WTC11 (cell line): ENCODE results near the gene ZC3H4. TPM values are rescaled to one million over a fixed set of nuclear protein-coding genes. Genes with fewer than 3 reads are reported as not detected.

Source experiments
- ATAC-seq: fragments of 200-7000 bp; cut with Tn5 transposase; 2 replicates; pipeline ENCODE4 v1.10.0; 2021; ENCODE audit warnings: mild to moderate bottlenecking, moderate library complexity
- CTCF ChIA-PET: fragments of 300-600 bp; sonication (Branson Sonifier 250); formaldehyde crosslinking; loops from one replicate; lab custom pipeline; 2021; ENCODE audit warnings: antibody characterized with exemption; lab: Charles Lee
- POLR2A ChIA-PET: fragments of 350-600 bp; sonication (Branson Sonifier 250); formaldehyde crosslinking; loops from one replicate; lab custom pipeline; 2021; ENCODE audit warnings: antibody characterized with exemption; lab: Charles Lee
- DNase-seq: peaks from one replicate; pipeline ENCODE4 v3.0.0; 2021; ENCODE audit warnings: low spot score
- H3K27ac Mint-ChIP-seq: 2 replicates; pipeline ENCODE4 v1.8.0; 2021; ENCODE audit warnings: mixed read lengths
- H3K27me3 Mint-ChIP-seq: 2 replicates; pipeline ENCODE4 v1.8.0; 2021; ENCODE audit warnings: low read depth, mild to moderate bottlenecking, moderate library complexity, mixed read lengths
- H3K36me3 Mint-ChIP-seq: 2 replicates; pipeline ENCODE4 v1.8.0; 2021; ENCODE audit warnings: mixed read lengths
- H3K4me1 Mint-ChIP-seq: 2 replicates; pipeline ENCODE4 v1.8.0; 2022; ENCODE audit warnings: mixed read lengths
- H3K4me3 Mint-ChIP-seq: 2 replicates; pipeline ENCODE4 v1.8.0; 2021; ENCODE audit warnings: mild to moderate bottlenecking, moderate library complexity, mixed read lengths
- H3K9me3 Mint-ChIP-seq: 2 replicates; pipeline ENCODE4 v1.8.0; 2021; ENCODE audit warnings: mixed read lengths
- AR ChIP-seq: fragments of 250-450 bp; sonication (Bioruptor Pico); IDR thresholded peaks from 2 replicates; pipeline ENCODE4 v1.9.0; 2021; ENCODE audit warnings: mild to moderate bottlenecking
- ATF1 ChIP-seq: sonication (generic); formaldehyde crosslinking; IDR thresholded peaks from 2 replicates; pipeline ENCODE4 v1.8.1; 2023; ENCODE audit warnings: mild to moderate bottlenecking, moderate library complexity, missing genetic modification reagents
- ATF2 ChIP-seq: sonication (generic); formaldehyde crosslinking; IDR thresholded peaks from 2 replicates; pipeline ENCODE4 v1.8.1; 2022; ENCODE audit warnings: low read depth, missing genetic modification reagents, borderline replicate concordance
- E2F5 ChIP-seq: sonication (generic); formaldehyde crosslinking; IDR thresholded peaks from 2 replicates; pipeline ENCODE4 v1.8.1; 2022; ENCODE audit warnings: mild to moderate bottlenecking, moderate library complexity, missing genetic modification reagents
- FOXK1 ChIP-seq: sonication (generic); formaldehyde crosslinking; IDR thresholded peaks from 2 replicates; pipeline ENCODE4 v1.8.0; 2022; ENCODE audit warnings: mild to moderate bottlenecking, moderate library complexity, missing genetic modification reagents
- KAT7 ChIP-seq: sonication (generic); formaldehyde crosslinking; IDR thresholded peaks from 2 replicates; pipeline ENCODE4 v1.8.1; 2023; ENCODE audit warnings: missing genetic modification reagents, mild to moderate bottlenecking, borderline replicate concordance
- NFATC4 ChIP-seq: fragments of 250-450 bp; sonication (Bioruptor Pico); IDR thresholded peaks from 2 replicates; pipeline ENCODE4 v1.9.0; 2021; ENCODE audit warnings: mild to moderate bottlenecking
- SMAD3 ChIP-seq: sonication (generic); formaldehyde crosslinking; IDR thresholded peaks from 2 replicates; pipeline ENCODE4 v1.8.0; 2022; ENCODE audit warnings: missing genetic modification reagents, mild to moderate bottlenecking, borderline replicate concordance
- SMAD4 ChIP-seq: sonication (generic); formaldehyde crosslinking; IDR thresholded peaks from 2 replicates; pipeline ENCODE4 v1.8.0; 2022; ENCODE audit warnings: mild to moderate bottlenecking, missing genetic modification reagents
- SP1 ChIP-seq: sonication (generic); formaldehyde crosslinking; conservative IDR thresholded peaks from 2 replicates; pipeline ENCODE4 v1.8.1; 2022; ENCODE audit warnings: missing genetic modification reagents
- ZNF121 ChIP-seq: sonication (generic); formaldehyde crosslinking; IDR thresholded peaks from 2 replicates; pipeline ENCODE4 v1.8.0; 2023; ENCODE audit warnings: missing genetic modification reagents
- ZNF317 ChIP-seq: sonication (generic); formaldehyde crosslinking; IDR thresholded peaks from 2 replicates; pipeline ENCODE4 v1.8.1; 2023; ENCODE audit warnings: low read depth, mild to moderate bottlenecking, moderate library complexity, missing genetic modification reagents, borderline replicate concordance
- total RNA-seq: library from RNA; stranded (reverse); gene quantifications from 3 replicates; pipeline ENCODE4 v1.2.3, GENCODE V29; 2021
- TF ChIP-seq, protein P1 (sequence below): sonication (generic); formaldehyde crosslinking; IDR thresholded peaks from 2 replicates; pipeline ENCODE4 v1.8.0; 2022; ENCODE audit warnings: mild to moderate bottlenecking, missing genetic modification reagents
- TF ChIP-seq, protein P2 (sequence below): sonication (generic); formaldehyde crosslinking; IDR thresholded peaks from 2 replicates; pipeline ENCODE4 v1.8.1; 2022; ENCODE audit warnings: mild to moderate bottlenecking, missing genetic modification reagents, moderate library complexity, borderline replicate concordance
- TF ChIP-seq, protein P3 (sequence below): fragments of 250-450 bp; sonication (Bioruptor Pico); IDR thresholded peaks from 2 replicates; pipeline ENCODE4 v1.9.0; 2021; ENCODE audit warnings: mild to moderate bottlenecking, borderline replicate concordance

Gene ZC3H4
- total RNA-seq, 1 experiment from 2014 or later, result 67.2 TPM

- ChIA-PET CTCF (interaction anchor here (1.2 kb wide), 1 partner anchor 66 kb away, joined by 4 read pairs; no protein-coding TSS in a partner anchor), POLR2A (interaction anchor here (0.5 to 0.7 kb wide), 2 partner anchors 151 to 309 kb away, joined by 3 to 5 read pairs; no protein-coding TSS in a partner anchor)
- no peak for TF ChIP-seq KAT7 (CRISPR knock-in tag)
- TF ChIP-seq E2F5 (CRISPR knock-in tag), result no peak
- TF ChIP-seq, protein P1, sequence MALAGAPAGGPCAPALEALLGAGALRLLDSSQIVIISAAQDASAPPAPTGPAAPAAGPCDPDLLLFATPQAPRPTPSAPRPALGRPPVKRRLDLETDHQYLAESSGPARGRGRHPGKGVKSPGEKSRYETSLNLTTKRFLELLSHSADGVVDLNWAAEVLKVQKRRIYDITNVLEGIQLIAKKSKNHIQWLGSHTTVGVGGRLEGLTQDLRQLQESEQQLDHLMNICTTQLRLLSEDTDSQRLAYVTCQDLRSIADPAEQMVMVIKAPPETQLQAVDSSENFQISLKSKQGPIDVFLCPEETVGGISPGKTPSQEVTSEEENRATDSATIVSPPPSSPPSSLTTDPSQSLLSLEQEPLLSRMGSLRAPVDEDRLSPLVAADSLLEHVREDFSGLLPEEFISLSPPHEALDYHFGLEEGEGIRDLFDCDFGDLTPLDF (CRISPR knock-in tag), result no peak
- TF ChIP-seq SMAD4 (CRISPR knock-in tag), result no peak
- no peak for TF ChIP-seq SP1
- TF ChIP-seq, protein P2, sequence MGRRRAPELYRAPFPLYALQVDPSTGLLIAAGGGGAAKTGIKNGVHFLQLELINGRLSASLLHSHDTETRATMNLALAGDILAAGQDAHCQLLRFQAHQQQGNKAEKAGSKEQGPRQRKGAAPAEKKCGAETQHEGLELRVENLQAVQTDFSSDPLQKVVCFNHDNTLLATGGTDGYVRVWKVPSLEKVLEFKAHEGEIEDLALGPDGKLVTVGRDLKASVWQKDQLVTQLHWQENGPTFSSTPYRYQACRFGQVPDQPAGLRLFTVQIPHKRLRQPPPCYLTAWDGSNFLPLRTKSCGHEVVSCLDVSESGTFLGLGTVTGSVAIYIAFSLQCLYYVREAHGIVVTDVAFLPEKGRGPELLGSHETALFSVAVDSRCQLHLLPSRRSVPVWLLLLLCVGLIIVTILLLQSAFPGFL, result no peak
- TF ChIP-seq ATF2, result no peak
- H3K4me3 Mint-ChIP-seq, result no peak overlapping the region
- H3K4me1 Mint-ChIP-seq, result peaks cover 6% of the 10 kb centered on the region
- H3K27me3 Mint-ChIP-seq, result no peaks in the 10 kb centered on the region
- ATAC-seq (no peak), DNase-seq (no peak)
- peaks cover 79% of the 10 kb centered on the region for H3K36me3 Mint-ChIP-seq
- peak overlapping the region; percentile 57 for H3K27ac Mint-ChIP-seq
- no peaks in the 10 kb centered on the region for H3K9me3 Mint-ChIP-seq
Observed at GRCh38 chr19:47145639-47146486, 32.3 kb upstream of the ZC3H4 start.

DNA sequence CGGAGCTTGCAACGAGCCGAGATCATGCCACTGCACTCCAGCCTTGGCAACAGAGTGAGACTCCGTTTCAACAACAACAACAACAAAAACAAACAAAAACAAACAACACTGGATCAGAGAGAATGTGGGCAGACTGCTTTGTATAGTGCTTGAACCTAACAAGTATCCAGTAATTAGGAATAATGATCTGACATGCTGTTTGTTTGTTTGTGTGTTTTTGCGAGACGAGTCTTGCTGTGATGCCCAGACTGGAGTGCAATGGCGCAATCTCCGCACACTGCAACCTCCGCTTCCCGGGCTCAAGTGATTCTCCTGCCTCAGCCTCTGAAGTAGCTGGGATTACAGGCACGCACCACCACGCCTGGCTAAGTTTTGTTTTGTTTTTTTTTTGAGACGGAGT lies 31.1 kb upstream of the ZC3H4 start:
- no peak overlapping the region for H3K4me3 Mint-ChIP-seq
- ATAC-seq (no peak), DNase-seq (no peak)
- POLR2A ChIA-PET, result interaction anchor here (0.6 kb wide), 1 partner anchor 1967 kb away, joined by 3 read pairs; no protein-coding TSS in a partner anchor
- CTCF ChIA-PET, result no interaction called here
- H3K36me3 Mint-ChIP-seq, result peaks cover 69% of the 10 kb centered on the region
- no peak overlapping the region for H3K27ac Mint-ChIP-seq
- no peaks in the 10 kb centered on the region for H3K27me3 Mint-ChIP-seq
- H3K4me1 Mint-ChIP-seq, result peaks cover 6% of the 10 kb centered on the region
- H3K9me3 Mint-ChIP-seq, result no peaks in the 10 kb centered on the region
- TF ChIP-seq ZNF121 (CRISPR knock-in tag) (peak; percentile 82), SMAD3 (CRISPR knock-in tag) (no peak), NFATC4 (CRISPR knock-in tag) (no peak), SP1 (no peak), FOXK1 (no peak)
- TF ChIP-seq, all 79 proteins: peak for 1

- Mint-ChIP-seq H3K4me3 (no peak overlapping the region), H3K9me3 (no peaks in the 10 kb centered on the region), H3K27ac (peak overlapping the region; percentile 65; the same call in 1 of the 2 replicates), H3K27me3 (no peaks in the 10 kb centered on the region), H3K4me1 (peaks cover 6% of the 10 kb centered on the region), H3K36me3 (peaks cover 66% of the 10 kb centered on the region)
- ChIA-PET CTCF (interaction anchor here (1.2 kb wide), 1 partner anchor 100 kb away, joined by 4 read pairs; no protein-coding TSS in a partner anchor), POLR2A (interaction anchor here (0.5 to 0.7 kb wide), 2 partner anchors 21 to 116 kb away, joined by 3 read pairs; no protein-coding TSS in a partner anchor)
- ATAC-seq, result no peak
- no peak for DNase-seq
- no peak for TF ChIP-seq ATF1
- no peak for TF ChIP-seq ZNF317 (CRISPR knock-in tag)
- TF ChIP-seq NFATC4 (CRISPR knock-in tag), result no peak
- TF ChIP-seq AR (CRISPR knock-in tag), result no peak
- TF ChIP-seq, protein P3, sequence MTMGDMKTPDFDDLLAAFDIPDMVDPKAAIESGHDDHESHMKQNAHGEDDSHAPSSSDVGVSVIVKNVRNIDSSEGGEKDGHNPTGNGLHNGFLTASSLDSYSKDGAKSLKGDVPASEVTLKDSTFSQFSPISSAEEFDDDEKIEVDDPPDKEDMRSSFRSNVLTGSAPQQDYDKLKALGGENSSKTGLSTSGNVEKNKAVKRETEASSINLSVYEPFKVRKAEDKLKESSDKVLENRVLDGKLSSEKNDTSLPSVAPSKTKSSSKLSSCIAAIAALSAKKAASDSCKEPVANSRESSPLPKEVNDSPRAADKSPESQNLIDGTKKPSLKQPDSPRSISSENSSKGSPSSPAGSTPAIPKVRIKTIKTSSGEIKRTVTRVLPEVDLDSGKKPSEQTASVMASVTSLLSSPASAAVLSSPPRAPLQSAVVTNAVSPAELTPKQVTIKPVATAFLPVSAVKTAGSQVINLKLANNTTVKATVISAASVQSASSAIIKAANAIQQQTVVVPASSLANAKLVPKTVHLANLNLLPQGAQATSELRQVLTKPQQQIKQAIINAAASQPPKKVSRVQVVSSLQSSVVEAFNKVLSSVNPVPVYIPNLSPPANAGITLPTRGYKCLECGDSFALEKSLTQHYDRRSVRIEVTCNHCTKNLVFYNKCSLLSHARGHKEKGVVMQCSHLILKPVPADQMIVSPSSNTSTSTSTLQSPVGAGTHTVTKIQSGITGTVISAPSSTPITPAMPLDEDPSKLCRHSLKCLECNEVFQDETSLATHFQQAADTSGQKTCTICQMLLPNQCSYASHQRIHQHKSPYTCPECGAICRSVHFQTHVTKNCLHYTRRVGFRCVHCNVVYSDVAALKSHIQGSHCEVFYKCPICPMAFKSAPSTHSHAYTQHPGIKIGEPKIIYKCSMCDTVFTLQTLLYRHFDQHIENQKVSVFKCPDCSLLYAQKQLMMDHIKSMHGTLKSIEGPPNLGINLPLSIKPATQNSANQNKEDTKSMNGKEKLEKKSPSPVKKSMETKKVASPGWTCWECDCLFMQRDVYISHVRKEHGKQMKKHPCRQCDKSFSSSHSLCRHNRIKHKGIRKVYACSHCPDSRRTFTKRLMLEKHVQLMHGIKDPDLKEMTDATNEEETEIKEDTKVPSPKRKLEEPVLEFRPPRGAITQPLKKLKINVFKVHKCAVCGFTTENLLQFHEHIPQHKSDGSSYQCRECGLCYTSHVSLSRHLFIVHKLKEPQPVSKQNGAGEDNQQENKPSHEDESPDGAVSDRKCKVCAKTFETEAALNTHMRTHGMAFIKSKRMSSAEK (CRISPR knock-in tag), result no peak
Observed at GRCh38 chr19:47143322-47144073, 29.9 kb upstream of the ZC3H4 start.
